HepG2 (cell line): ENCODE measurements around the gene SLC25A44.

ENCODE experiments used
- AGO1 ChIP-seq: fragments of 200-400 bp; formaldehyde crosslinking; IDR thresholded peaks from 2 replicates; pipeline ENCODE4 v1.6.1; 2017; ENCODE audit warnings: mild to moderate bottlenecking, low read depth, low read length, moderate library complexity; ENCODE audit not compliant: poor library complexity, severe bottlenecking
- ARID3A ChIP-seq: IDR thresholded peaks from 2 replicates; pipeline ENCODE4 v1.6.1; 2012; ENCODE audit warnings: low read depth, low read length, improper control_type of control experiment
- ATF7 ChIP-seq, 2 experiments: fragments of 450-650 bp in 1 of 2; sonication (generic) in 1 of 2; formaldehyde crosslinking in 1 of 2; IDR thresholded peaks; 2 replicates each; pipeline versions ENCODE4 v1.4.0 to v1.6.1; 2016 to 2020; ENCODE audit warnings: antibody characterized with exemption in 1 of 2, mild to moderate bottlenecking in 1 of 2, missing genetic modification reagents in 1 of 2
- CREB1 ChIP-seq, 2 experiments: fragments of 450-650 bp in 1 of 2; IDR thresholded peaks; 2 replicates each; pipeline ENCODE4 v1.6.1; 2016 to 2017; ENCODE audit warnings: control low read depth in 1 of 2, mild to moderate bottlenecking in 1 of 2, missing compliant biosample characterization in 1 of 2, missing genetic modification characterization in 1 of 2
- CREM ChIP-seq, 2 experiments: sonication (generic) in 1 of 2; formaldehyde crosslinking in 1 of 2; IDR thresholded peaks; 2 replicates each; pipeline versions ENCODE4 v1.4.0 to v1.6.1; 2016 to 2020; ENCODE audit warnings: antibody characterized with exemption in 1 of 2, mild to moderate bottlenecking in 1 of 2, missing genetic modification reagents in 1 of 2
- CTCF ChIP-seq: sonication (generic); formaldehyde crosslinking; IDR thresholded peaks from 2 replicates; pipeline ENCODE4 v1.5.0; 2020; ENCODE audit warnings: mild to moderate bottlenecking, missing genetic modification reagents, moderate library complexity
- FOXA1 ChIP-seq, 2 experiments: fragments of 450-650 bp in 1 of 2; sonication (generic) in 1 of 2; formaldehyde crosslinking in 1 of 2; IDR thresholded peaks; 2 replicates each; pipeline versions ENCODE4 v1.4.0 to v1.6.1; 2016 to 2020; ENCODE audit warnings: missing genetic modification reagents in 1 of 2
- HHEX ChIP-seq: IDR thresholded peaks from 2 replicates; pipeline ENCODE4 v1.6.1; 2016; ENCODE audit warnings: control low read depth
- JUND ChIP-seq: sonication (generic); formaldehyde crosslinking; IDR thresholded peaks from 2 replicates; pipeline ENCODE4 v1.8.0; 2022; ENCODE audit warnings: mild to moderate bottlenecking, missing genetic modification reagents
- RAD21 ChIP-seq: fragments of 450-650 bp; formaldehyde crosslinking; IDR thresholded peaks from 2 replicates; pipeline ENCODE4 v1.5.0; 2020; ENCODE audit warnings: mild to moderate bottlenecking
- SAP130 ChIP-seq: IDR thresholded peaks from 2 replicates; pipeline ENCODE4 v1.6.1; 2016; ENCODE audit warnings: low read depth
- SP140L ChIP-seq: sonication (generic); formaldehyde crosslinking; IDR thresholded peaks from 2 replicates; pipeline ENCODE4 v1.4.0; 2020; ENCODE audit warnings: missing genetic modification reagents, borderline replicate concordance
- ZNF687 ChIP-seq: sonication (generic); formaldehyde crosslinking; IDR thresholded peaks from 2 replicates; pipeline ENCODE4 v1.5.1; 2020; ENCODE audit warnings: mild to moderate bottlenecking, missing genetic modification reagents, moderate library complexity

- TF ChIP-seq HHEX (CRISPR knock-in tag) (no peak), FOXA1 (IDR thresholded peaks at IDR 0.05) (no peak), FOXA1 (CRISPR knock-in tag; IDR thresholded peaks at IDR 0.05) (no peak), CREM (IDR thresholded peaks at IDR 0.05) (no peak), CREM (CRISPR knock-in tag; IDR thresholded peaks at IDR 0.05) (no peak), ATF7 (IDR thresholded peaks at IDR 0.05) (no peak), ATF7 (CRISPR knock-in tag; IDR thresholded peaks at IDR 0.05) (no peak), CTCF (CRISPR knock-in tag) (no peak), SP140L (CRISPR knock-in tag) (no peak), JUND (CRISPR knock-in tag) (no peak), SAP130 (CRISPR knock-in tag) (no peak), ZNF687 (CRISPR knock-in tag) (no peak; the same call in 1 of the 2 replicates), RAD21 (CRISPR knock-in tag) (no peak), ARID3A (no peak), CREB1 (IDR thresholded peaks at IDR 0.05) (no peak), CREB1 (CRISPR knock-in tag; IDR thresholded peaks at IDR 0.05) (no peak), AGO1 (no peak)
Observed at GRCh38 chr1:156196445-156196844, 2.5 kb downstream of the SLC25A44 start.
